Astrocyte of the spinal cord (primary cell): ENCODE measurements around the gene WNT3A.

Source experiments
- DNase-seq: peaks from one replicate; pipeline ENCODE4 v3.0.0; 2011; ENCODE audit warnings: low read depth, low spot score
- H3K4me3 ChIP-seq: 2 replicates; pipeline ENCODE4 v1.5.1; 2011; ENCODE audit warnings: low read depth, mild to moderate bottlenecking, low read length, moderate library complexity
- CTCF ChIP-seq: IDR thresholded peaks from 2 replicates; pipeline ENCODE4 v1.5.1; 2012; ENCODE audit warnings: low read depth, mild to moderate bottlenecking, low read length, inconsistent platforms
- in situ Hi-C: cut with HindIII; loops from 2 replicates; pipeline ENCODE4 v1.10.0; 2017; ENCODE audit warnings: low sequenced_read_pairs

WNT3A gene

GRCh38 chr1:228065543-228066347, 58.9 kb downstream of the WNT3A start:
- TF ChIP-seq CTCF, result no peak
- in situ Hi-C loops, result no loop called here
- no peak overlapping the region for H3K4me3 ChIP-seq
- DNase-seq, result no peak

- in situ Hi-C loops, result no loop called here
- H3K4me3 ChIP-seq, result no peak overlapping the region
- no peak for DNase-seq
- no peak for TF ChIP-seq CTCF
Measured at GRCh38 chr1:228066416-228066815, 59.6 kb downstream of the WNT3A start.

- in situ Hi-C loops, result no loop called here
- no peak for TF ChIP-seq CTCF
Measured at GRCh38 chr1:228066891-228067654, 60.3 kb downstream of the WNT3A start.

GRCh38 chr1:228068359-228068758, 61.6 kb downstream of the WNT3A start:
- in situ Hi-C loops, result no loop called here
- no peak for TF ChIP-seq CTCF
- H3K4me3 ChIP-seq, result no peak overlapping the region
- no peak for DNase-seq

More at GRCh38 chr1:228066891-228067654, 60.3 kb downstream of the WNT3A start:
- H3K4me3 ChIP-seq, result no peak overlapping the region
- no peak for DNase-seq

GRCh38 chr1:228070173-228070572, 63.4 kb downstream of the WNT3A start:
- no peak for DNase-seq
- no peak for TF ChIP-seq CTCF
- no peak overlapping the region for H3K4me3 ChIP-seq
- in situ Hi-C loops, result no loop called here

- no peak overlapping the region for H3K4me3 ChIP-seq
- in situ Hi-C loops, result no loop called here
- no peak for DNase-seq
- no peak for TF ChIP-seq CTCF
Measured at GRCh38 chr1:228070851-228071250, 64.1 kb downstream of the WNT3A start.
